Endothelial cell of umbilical vein (primary cell): ENCODE results near the gene AKNA.

Source experiments
- EZH2 ChIP-seq: IDR thresholded peaks from 2 replicates; pipeline ENCODE4 v1.6.1; 2012; ENCODE audit warnings: borderline replicate concordance, low read depth, mild to moderate bottlenecking, moderate library complexity, low read length, inconsistent platforms; ENCODE audit not compliant: severe bottlenecking
- FOS ChIP-seq: IDR thresholded peaks from 2 replicates; pipeline ENCODE4 v1.6.1; 2011; ENCODE audit warnings: mild to moderate bottlenecking, low read length, moderate library complexity, borderline replicate concordance; ENCODE audit not compliant: insufficient read depth
- GATA2 ChIP-seq: IDR thresholded peaks from 2 replicates; pipeline ENCODE4 v1.7.0; 2011; ENCODE audit warnings: low read depth, mild to moderate bottlenecking, moderate library complexity, mixed read lengths, low read length; ENCODE audit not compliant: insufficient read length, insufficient read depth
- JUN ChIP-seq: IDR thresholded peaks from 2 replicates; pipeline ENCODE4 v1.6.1; 2011; ENCODE audit warnings: borderline replicate concordance, low read depth; ENCODE audit not compliant: insufficient read length, insufficient read depth
- MAX ChIP-seq: IDR thresholded peaks from 2 replicates; pipeline ENCODE4 v1.6.1; 2011; ENCODE audit not compliant: insufficient read depth, insufficient read length
- MYC ChIP-seq: IDR thresholded peaks from one replicate; pipeline ENCODE4 v1.6.1; 2011; ENCODE audit warnings: mild to moderate bottlenecking, low read depth, low read length
- POLR2A ChIP-seq: IDR thresholded peaks from 2 replicates; pipeline ENCODE4 v1.6.1; 2012; ENCODE audit warnings: low read depth, mild to moderate bottlenecking, control low read depth, low read length
- POLR2AphosphoS5 ChIP-seq: IDR thresholded peaks from 2 replicates; pipeline ENCODE4 v1.6.1; 2012; ENCODE audit warnings: low read depth, mild to moderate bottlenecking, control low read depth, low read length, moderate library complexity; ENCODE audit not compliant: insufficient read depth
- TF ChIP-seq, protein P1 (sequence below), 2 donors: IDR thresholded peaks; 1 replicate in 1 of 2; 2 replicates in 1 of 2; pipeline ENCODE4 v1.5.1; 2011; ENCODE audit warnings: low read length in 2 of 2, mild to moderate bottlenecking in 2 of 2, moderate library complexity in 2 of 2, control low read depth in 1 of 2, inconsistent platforms in 1 of 2, low read depth in 1 of 2; ENCODE audit not compliant: insufficient read depth in 1 of 2; ENCODE audit errors: extremely low read depth in 1 of 2

- TF ChIP-seq POLR2AphosphoS5 = no peak
- TF ChIP-seq POLR2A = no peak
- TF ChIP-seq, protein P1, sequence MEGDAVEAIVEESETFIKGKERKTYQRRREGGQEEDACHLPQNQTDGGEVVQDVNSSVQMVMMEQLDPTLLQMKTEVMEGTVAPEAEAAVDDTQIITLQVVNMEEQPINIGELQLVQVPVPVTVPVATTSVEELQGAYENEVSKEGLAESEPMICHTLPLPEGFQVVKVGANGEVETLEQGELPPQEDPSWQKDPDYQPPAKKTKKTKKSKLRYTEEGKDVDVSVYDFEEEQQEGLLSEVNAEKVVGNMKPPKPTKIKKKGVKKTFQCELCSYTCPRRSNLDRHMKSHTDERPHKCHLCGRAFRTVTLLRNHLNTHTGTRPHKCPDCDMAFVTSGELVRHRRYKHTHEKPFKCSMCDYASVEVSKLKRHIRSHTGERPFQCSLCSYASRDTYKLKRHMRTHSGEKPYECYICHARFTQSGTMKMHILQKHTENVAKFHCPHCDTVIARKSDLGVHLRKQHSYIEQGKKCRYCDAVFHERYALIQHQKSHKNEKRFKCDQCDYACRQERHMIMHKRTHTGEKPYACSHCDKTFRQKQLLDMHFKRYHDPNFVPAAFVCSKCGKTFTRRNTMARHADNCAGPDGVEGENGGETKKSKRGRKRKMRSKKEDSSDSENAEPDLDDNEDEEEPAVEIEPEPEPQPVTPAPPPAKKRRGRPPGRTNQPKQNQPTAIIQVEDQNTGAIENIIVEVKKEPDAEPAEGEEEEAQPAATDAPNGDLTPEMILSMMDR (IDR thresholded peaks at IDR 0.05; ENCODE audit: extremely low read depth in 1 of 2, insufficient read depth in 1 of 2, low read depth in 1 of 2, low read length in 2 of 2) = no peak
- TF ChIP-seq EZH2 = no peak
- no peak for TF ChIP-seq MAX
- TF ChIP-seq FOS = no peak
- TF ChIP-seq JUN = no peak
- TF ChIP-seq MYC = no peak
- TF ChIP-seq GATA2 = no peak
Measured at GRCh38 chr9:114287763-114288192, 100.0 kb downstream of the AKNA start.
